Measurements from ENCODE around the gene GPT2. TPM values are rescaled to one million over a fixed set of nuclear protein-coding genes. Genes with fewer than 3 reads are reported as not detected.

The GPT2 gene
- total and polyA plus RNA-seq, 4 donors = 30.7 to 121 (median 76.6) TPM

DNA sequence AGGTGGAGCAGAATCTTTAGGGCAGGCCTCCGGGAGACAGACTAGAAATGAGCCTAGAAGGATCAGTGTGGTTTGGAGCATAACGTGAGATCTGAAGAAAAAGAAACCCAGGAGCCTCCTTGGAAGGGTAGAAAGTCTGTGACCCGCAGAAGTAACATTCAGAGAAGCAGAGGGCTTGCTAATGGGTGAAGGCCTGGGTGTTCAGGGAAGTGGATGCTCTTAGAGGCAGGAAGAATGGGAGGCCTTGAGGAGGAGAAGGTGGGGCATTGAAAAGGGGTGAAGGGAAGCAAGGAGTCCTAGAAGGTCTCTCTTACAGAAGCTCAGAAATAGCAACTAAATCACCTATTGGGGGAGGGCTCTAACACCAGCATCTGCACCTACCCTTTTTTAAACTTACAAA, 20.3 kb downstream of the GPT2 start:
- Histone ChIP-seq H3K36me3 (ENCODE audit: control insufficient read depth, insufficient read depth, low read length) (peaks cover 89% of the 10 kb centered on the region), H3K9me3 (ENCODE audit: control insufficient read depth, insufficient read depth, low read length) (no peaks in the 10 kb centered on the region)
- WGBS (ENCODE audit: insufficient coverage) = 93% methylated on average over 3 of the region's 3 CpGs

DNA sequence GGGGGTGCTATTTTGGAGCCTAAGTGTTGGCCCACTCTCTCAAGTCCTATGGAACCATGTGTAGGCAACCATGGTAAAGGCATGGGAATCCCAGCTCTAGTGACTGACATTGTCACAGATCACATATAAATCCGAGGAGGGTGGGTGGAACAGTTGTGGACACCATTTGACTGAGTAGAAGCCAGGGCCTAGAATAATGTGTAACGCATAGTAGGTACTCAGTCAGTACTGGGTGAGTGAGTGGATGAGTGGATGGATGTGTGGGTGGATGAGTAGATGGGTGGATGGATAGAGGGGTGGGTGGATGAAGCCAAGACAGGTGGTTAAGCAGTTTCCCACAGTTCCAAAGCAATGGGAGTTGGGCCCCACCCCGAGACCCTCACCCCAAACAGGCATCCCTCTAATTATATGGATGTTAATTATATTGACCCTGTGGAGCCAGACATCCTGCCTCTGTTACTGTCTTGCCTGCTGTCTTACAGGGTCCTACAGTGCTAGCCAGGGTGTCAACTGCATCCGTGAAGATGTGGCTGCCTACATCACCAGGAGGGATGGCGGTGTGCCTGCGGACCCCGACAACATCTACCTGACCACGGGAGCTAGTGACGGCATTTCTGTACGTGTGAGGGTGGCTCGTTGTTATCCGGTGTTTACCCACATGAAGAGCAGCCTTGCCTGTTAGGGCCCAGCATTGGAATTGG, 22.3 kb downstream of the GPT2 start:
- H3K27ac ChIP-seq (ENCODE audit: low read depth, low read length) = peak overlapping the region; percentile 80
- no peaks in the 10 kb centered on the region for H3K27me3 ChIP-seq (ENCODE audit: control insufficient read depth, insufficient read depth, low read length)
- no peak for DNase-seq (ENCODE audit: low read depth in 4 of 6, low spot score in 6 of 6)
- H3K4me3 ChIP-seq (ENCODE audit: low read depth, low read length) = no peak overlapping the region
- 90% methylated on average over 11 of the region's 12 CpGs for WGBS (ENCODE audit: insufficient coverage)
- H3K9me3 ChIP-seq (ENCODE audit: control insufficient read depth, insufficient read depth, low read length) = no peaks in the 10 kb centered on the region
- peaks cover 84% of the 10 kb centered on the region for H3K36me3 ChIP-seq (ENCODE audit: control insufficient read depth, insufficient read depth, low read length)
- H3K4me1 ChIP-seq (ENCODE audit: control insufficient read depth, insufficient read depth, low read length) = peaks cover 47% of the 10 kb centered on the region

More for the DNA sequence above, 20.3 kb downstream of the GPT2 start:
- H3K4me3 ChIP-seq (ENCODE audit: low read depth, low read length) = no peak overlapping the region
- H3K27me3 ChIP-seq (ENCODE audit: control insufficient read depth, insufficient read depth, low read length) = no peaks in the 10 kb centered on the region
- DNase-seq (ENCODE audit: low read depth in 4 of 6, low spot score in 6 of 6) = no peak
- peaks cover 45% of the 10 kb centered on the region for H3K4me1 ChIP-seq (ENCODE audit: control insufficient read depth, insufficient read depth, low read length)
- H3K27ac ChIP-seq (ENCODE audit: low read depth, low read length) = no peak overlapping the region

DNA sequence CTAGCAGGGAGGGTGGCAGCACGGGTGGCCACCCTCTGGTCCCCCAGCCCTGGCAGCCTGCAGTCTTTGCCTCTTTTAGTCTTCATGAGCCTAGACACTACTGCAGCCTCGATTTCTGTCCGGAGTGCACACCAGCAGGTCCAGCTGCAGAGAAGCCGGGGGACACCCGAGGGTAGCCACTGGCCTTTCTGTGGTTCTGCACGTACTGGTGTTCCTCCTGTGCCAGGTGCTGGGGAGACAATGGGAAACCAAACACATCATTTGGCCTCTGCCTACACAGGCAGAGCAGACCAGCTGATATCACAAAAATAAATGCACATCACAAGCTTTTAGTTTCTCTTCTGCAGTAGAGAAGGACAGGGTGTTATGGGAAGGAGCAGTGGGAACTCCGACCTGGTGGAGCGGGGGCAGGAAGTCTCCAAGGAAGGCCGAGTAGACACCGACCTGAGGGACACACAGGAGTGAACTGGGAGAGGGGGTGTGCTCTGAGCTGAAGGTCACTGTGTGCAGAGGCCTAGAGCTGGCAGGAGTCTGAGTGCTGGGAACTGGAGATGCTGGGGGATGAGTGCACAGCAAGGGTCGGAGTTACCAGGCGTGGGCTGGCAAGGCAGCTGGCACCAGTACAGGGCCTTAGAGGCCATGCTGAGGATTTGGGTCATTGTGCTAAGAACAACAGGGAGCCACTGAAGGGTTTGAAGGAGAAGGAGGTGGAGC, 23.1 kb downstream of the GPT2 start:
- H3K27ac ChIP-seq (ENCODE audit: low read depth, low read length) = peak overlapping the region; percentile 80
- no peak overlapping the region for H3K4me3 ChIP-seq (ENCODE audit: low read depth, low read length)
- no peaks in the 10 kb centered on the region for H3K9me3 ChIP-seq (ENCODE audit: control insufficient read depth, insufficient read depth, low read length)
- WGBS (ENCODE audit: insufficient coverage) = 77% methylated on average over 12 of the region's 12 CpGs
- H3K4me1 ChIP-seq (ENCODE audit: control insufficient read depth, insufficient read depth, low read length) = peaks cover 49% of the 10 kb centered on the region
- peaks cover 84% of the 10 kb centered on the region for H3K36me3 ChIP-seq (ENCODE audit: control insufficient read depth, insufficient read depth, low read length)
- DNase-seq (ENCODE audit: low read depth in 4 of 6, low spot score in 6 of 6) = no peak
- no peaks in the 10 kb centered on the region for H3K27me3 ChIP-seq (ENCODE audit: control insufficient read depth, insufficient read depth, low read length)

DNA sequence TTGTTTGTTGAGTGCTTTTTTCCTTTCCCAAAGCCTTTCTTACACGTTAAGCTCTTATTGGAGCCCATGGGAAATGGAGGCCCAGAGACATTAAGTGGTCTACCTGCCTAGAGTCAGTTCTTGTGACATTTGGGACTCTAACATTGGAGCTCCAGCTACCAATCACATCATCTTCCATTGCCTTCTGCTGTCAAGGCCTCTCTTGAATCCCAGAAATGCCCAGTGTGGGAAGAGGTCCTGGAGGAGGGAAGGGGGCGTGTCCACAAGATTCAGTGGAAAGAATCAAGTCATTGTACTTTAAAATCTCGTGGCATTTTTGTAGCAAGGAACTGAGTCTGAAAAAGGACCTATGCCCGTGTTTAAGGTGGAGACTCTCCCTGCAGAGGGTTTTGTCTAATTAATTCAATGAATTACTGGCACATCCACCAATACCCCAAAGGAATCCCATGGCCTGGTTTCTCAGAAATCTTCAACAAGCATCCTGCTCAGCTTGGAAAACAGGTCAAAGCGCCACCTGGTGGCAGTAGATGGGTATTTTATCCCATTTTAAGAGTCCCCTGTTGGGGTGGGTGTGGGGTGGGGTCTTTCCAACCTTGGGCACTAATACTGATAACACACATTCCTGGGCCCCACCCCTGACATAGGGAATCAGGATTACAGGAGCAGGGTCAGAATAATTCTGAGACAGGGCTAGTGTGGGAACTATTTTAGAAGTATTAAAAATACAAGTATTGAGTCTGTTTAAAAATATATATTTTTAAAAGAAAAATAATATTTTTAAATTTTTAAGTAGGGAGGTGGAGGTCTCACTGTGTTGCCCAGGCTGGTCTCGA, 24.6 kb downstream of the GPT2 start:
- no peak overlapping the region for H3K4me3 ChIP-seq (ENCODE audit: low read depth, low read length)
- H3K36me3 ChIP-seq (ENCODE audit: control insufficient read depth, insufficient read depth, low read length) = peaks cover 80% of the 10 kb centered on the region
- H3K9me3 ChIP-seq (ENCODE audit: control insufficient read depth, insufficient read depth, low read length) = no peaks in the 10 kb centered on the region
- peaks cover 58% of the 10 kb centered on the region for H3K4me1 ChIP-seq (ENCODE audit: control insufficient read depth, insufficient read depth, low read length)
- DNase-seq (ENCODE audit: low read depth in 4 of 6, low spot score in 6 of 6) = peak in 4 of 6 donors; percentile 67 to 93 (median 84)
- WGBS (ENCODE audit: insufficient coverage) = 44% methylated on average over 4 of the region's 6 CpGs
- peak overlapping the region; percentile 80 for H3K27ac ChIP-seq (ENCODE audit: low read depth, low read length)
- no peaks in the 10 kb centered on the region for H3K27me3 ChIP-seq (ENCODE audit: control insufficient read depth, insufficient read depth, low read length)

DNA sequence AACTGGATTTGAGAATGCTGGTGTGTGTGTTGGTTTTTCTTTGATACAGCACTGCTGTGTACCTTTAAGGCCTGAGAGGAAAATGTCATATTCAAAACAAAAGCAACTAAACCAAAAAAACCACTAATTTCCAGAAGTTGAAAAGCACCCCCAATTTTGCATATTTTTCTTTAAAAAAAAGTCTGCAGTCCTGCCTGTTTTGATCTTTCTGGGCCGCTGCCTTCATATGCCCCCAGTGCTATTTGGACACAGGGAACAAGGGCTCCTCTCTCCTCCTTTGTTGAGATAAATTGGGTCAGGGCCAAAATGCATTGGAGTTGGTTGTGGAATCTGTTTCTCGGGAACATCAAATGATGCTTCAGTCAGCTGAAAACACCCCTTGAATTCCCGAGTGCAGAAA, 26.9 kb downstream of the GPT2 start:
- Histone ChIP-seq H3K4me3 (ENCODE audit: low read depth, low read length) (no peak overlapping the region), H3K27me3 (ENCODE audit: control insufficient read depth, insufficient read depth, low read length) (no peaks in the 10 kb centered on the region), H3K36me3 (ENCODE audit: control insufficient read depth, insufficient read depth, low read length) (peaks cover 82% of the 10 kb centered on the region), H3K9me3 (ENCODE audit: control insufficient read depth, insufficient read depth, low read length) (no peaks in the 10 kb centered on the region), H3K4me1 (ENCODE audit: control insufficient read depth, insufficient read depth, low read length) (peaks cover 58% of the 10 kb centered on the region), H3K27ac (ENCODE audit: low read depth, low read length) (peak overlapping the region; percentile 69)
- 47% methylated on average over 3 of the region's 3 CpGs for WGBS (ENCODE audit: insufficient coverage)
- peak in 5 of 6 donors; percentile 64 to 90 (median 71) for DNase-seq (ENCODE audit: low read depth in 4 of 6, low spot score in 6 of 6)

DNA sequence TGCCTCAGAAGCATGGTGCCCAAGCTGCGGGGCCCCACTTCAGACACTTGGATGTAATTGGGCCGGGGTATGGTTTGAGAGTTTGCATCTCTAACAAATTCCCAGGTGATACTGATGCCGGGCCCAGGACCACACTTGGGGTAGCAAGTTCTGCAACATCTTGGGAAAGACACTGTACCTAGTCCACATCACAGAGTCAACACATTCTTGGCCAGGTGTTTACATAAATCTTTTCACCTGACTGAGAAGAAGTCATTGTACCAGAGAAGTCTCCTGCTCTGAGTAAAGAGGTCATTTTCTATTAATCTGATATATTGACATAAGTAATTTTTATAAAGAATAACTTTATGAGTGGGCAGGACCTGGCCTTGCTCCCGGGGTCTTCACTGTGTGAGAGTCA, 27.5 kb downstream of the GPT2 start:
- Histone ChIP-seq H3K36me3 (ENCODE audit: control insufficient read depth, insufficient read depth, low read length) (peaks cover 82% of the 10 kb centered on the region), H3K27ac (ENCODE audit: low read depth, low read length) (peak overlapping the region; percentile 69), H3K4me3 (ENCODE audit: low read depth, low read length) (no peak overlapping the region), H3K4me1 (ENCODE audit: control insufficient read depth, insufficient read depth, low read length) (peaks cover 56% of the 10 kb centered on the region), H3K9me3 (ENCODE audit: control insufficient read depth, insufficient read depth, low read length) (no peaks in the 10 kb centered on the region), H3K27me3 (ENCODE audit: control insufficient read depth, insufficient read depth, low read length) (no peaks in the 10 kb centered on the region)
- no peak for DNase-seq (ENCODE audit: low read depth in 4 of 6, low spot score in 6 of 6)
- WGBS (ENCODE audit: insufficient coverage) = 95% methylated on average over 4 of the region's 4 CpGs

DNA sequence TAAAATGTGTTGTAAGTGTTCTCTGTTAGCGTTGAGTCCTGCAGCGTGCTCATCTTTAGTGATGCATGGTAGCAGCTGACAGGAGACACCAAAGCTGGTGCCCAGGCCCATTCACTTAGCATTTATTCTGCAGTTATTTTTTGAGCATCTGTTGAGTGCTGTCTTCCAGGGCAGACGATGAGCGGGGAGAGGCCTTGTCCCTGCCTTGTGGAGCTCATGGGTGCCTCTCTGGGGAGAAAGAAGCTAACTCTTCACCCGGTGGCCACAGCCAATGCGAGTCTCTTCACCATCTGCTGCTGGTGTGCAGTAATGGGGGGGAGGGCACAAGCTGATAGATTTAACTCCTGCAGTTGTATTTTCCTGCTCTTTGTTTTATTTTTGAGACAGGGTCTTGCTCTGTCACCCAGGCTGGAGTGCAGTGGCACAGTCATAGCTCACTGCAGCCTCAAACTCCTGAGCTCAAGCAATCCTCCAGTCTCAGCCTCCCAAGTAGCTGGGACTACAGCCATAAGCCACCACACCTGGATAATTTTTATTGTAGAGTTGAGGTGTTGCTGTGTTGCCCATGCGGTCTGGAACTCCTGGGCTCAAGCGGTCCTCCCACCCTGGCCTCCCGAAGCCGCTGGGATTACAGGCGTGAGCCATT, 30.5 kb downstream of the GPT2 start:
- H3K36me3 ChIP-seq (ENCODE audit: control insufficient read depth, insufficient read depth, low read length) = peaks cover 90% of the 10 kb centered on the region
- peak in 1 of 6 donors; percentile 27 for DNase-seq (ENCODE audit: low read depth in 4 of 6, low spot score in 6 of 6)
- no peaks in the 10 kb centered on the region for H3K27me3 ChIP-seq (ENCODE audit: control insufficient read depth, insufficient read depth, low read length)
- 92% methylated on average over 7 of the region's 11 CpGs for WGBS (ENCODE audit: insufficient coverage)
- no peak overlapping the region for H3K27ac ChIP-seq (ENCODE audit: low read depth, low read length)
- H3K4me3 ChIP-seq (ENCODE audit: low read depth, low read length) = no peak overlapping the region
- H3K9me3 ChIP-seq (ENCODE audit: control insufficient read depth, insufficient read depth, low read length) = no peaks in the 10 kb centered on the region
- H3K4me1 ChIP-seq (ENCODE audit: control insufficient read depth, insufficient read depth, low read length) = peaks cover 44% of the 10 kb centered on the region

DNA sequence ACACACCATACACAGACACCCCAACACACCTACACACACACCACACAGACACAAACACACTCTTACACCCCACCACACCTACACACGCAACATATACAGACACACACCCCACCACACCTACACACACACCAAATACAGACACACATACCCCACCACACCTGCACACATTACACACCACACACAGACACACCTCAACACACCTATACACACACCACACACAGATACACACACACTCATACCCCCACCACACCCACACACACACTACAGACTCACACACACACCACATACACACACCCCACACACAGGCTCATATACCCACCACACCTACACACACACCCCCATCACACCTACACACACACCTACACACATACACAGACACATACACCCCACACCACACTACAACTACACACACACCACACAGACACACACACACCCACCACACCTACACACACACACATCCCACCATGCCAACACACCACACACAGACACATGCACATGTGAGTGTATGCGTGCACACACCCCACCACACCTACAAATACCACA, 31.4 kb downstream of the GPT2 start:
- Histone ChIP-seq H3K4me3 (ENCODE audit: low read depth, low read length) (no peak overlapping the region), H3K9me3 (ENCODE audit: control insufficient read depth, insufficient read depth, low read length) (no peaks in the 10 kb centered on the region), H3K27me3 (ENCODE audit: control insufficient read depth, insufficient read depth, low read length) (no peaks in the 10 kb centered on the region), H3K27ac (ENCODE audit: low read depth, low read length) (no peak overlapping the region), H3K4me1 (ENCODE audit: control insufficient read depth, insufficient read depth, low read length) (peaks cover 43% of the 10 kb centered on the region), H3K36me3 (ENCODE audit: control insufficient read depth, insufficient read depth, low read length) (peaks cover 85% of the 10 kb centered on the region)
- WGBS (ENCODE audit: insufficient coverage) = 100% methylated on average over 2 of the region's 2 CpGs
- DNase-seq (ENCODE audit: low read depth in 4 of 6, low spot score in 6 of 6) = no peak

DNA sequence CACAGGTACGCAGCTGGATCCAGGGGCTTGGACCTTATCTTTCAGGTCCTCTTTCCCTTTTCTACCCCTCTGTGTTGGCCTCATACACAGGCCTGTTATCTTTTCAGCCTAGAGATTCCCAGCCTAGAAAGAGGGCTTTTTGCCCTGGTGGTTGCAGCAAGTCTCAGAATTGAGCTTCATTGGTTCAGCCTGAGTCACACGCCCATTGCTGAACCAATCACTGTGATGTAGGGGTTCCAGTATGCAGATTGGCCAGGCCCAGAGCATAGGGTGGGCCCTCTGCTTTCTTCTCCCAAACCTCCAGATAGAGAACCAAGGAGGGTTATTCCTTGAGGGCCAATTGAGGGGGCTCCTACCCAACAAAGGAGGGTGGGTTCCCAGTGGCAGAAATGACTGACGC, 32.8 kb downstream of the GPT2 start:
- H3K27me3 ChIP-seq (ENCODE audit: control insufficient read depth, insufficient read depth, low read length) = no peaks in the 10 kb centered on the region
- peaks cover 43% of the 10 kb centered on the region for H3K4me1 ChIP-seq (ENCODE audit: control insufficient read depth, insufficient read depth, low read length)
- H3K27ac ChIP-seq (ENCODE audit: low read depth, low read length) = no peak overlapping the region
- WGBS (ENCODE audit: insufficient coverage) = 100% methylated on average over 2 of the region's 3 CpGs
- H3K4me3 ChIP-seq (ENCODE audit: low read depth, low read length) = no peak overlapping the region
- no peaks in the 10 kb centered on the region for H3K9me3 ChIP-seq (ENCODE audit: control insufficient read depth, insufficient read depth, low read length)
- H3K36me3 ChIP-seq (ENCODE audit: control insufficient read depth, insufficient read depth, low read length) = peaks cover 84% of the 10 kb centered on the region
- no peak for DNase-seq (ENCODE audit: low read depth in 4 of 6, low spot score in 6 of 6)
